NK-92 (cell line): ENCODE measurements around the gene NDUFA6.
"Not testable (repeated sequence)": the region's sequence is repeated elsewhere in the genome, so short reads cannot be mapped to it uniquely, and the experiment has no call there.

ENCODE experiments used
- DNase-seq: peaks from one replicate; lab custom pipeline; 2025; ENCODE audit not compliant: unreplicated experiment; lab: John Stamatoyannopoulos, UW

NDUFA6 gene

DNA sequence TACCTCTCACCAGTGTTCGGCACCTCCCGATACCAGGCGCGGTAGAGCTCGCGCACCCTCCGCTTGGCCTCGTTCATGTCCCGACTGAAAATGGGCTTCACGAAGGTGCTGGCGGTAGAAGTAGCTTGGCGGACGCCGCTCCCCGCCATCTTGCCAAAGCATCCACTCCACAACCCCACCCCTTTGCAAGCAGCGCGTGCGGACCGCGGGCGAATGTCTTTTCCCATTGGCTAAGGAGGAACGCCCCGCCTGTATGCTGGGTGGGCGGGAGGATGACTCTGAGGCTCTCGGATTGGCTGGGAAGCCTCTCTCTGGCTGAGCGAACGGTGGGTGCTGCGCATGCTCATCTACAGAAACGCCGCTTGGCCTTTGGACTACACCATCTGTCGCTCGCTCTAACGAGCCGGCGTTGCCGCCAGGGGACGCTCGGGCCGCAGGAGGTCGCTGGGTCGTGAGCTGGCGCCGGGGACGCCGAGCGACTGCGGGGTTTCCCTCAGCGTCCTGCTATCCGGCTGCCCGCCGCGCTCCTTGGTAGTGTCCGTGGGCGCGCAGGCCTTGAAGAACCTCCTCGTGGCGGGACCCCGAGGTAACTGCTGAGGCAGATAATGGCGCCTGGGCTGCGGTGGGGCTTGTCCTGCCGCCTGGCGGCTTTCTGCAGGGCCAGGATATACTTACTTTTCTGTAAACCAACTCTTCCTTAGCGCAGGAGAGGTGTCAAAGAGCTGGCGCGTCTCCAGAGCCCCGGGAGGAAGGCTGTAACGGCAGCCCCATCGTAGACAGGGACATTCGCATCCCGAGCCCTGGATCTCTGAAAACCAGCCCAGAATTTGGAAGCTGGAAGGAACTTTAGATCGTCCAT lies at the start of gene NDUFA6:
Gene NDUFA6 (minus strand): TSS at position 177 of the 859 bp plus-strand sequence. CDS start 28 bp downstream, at position 149.
- DNase-seq = peak; percentile 94

GRCh38 chr22:42140153-42140552 lies 49.6 kb upstream of the NDUFA6 start:
- not testable (repeated sequence) for DNase-seq

GRCh38 chr22:42139508-42139907 lies 48.9 kb upstream of the NDUFA6 start:
- DNase-seq = not testable (repeated sequence)

DNA sequence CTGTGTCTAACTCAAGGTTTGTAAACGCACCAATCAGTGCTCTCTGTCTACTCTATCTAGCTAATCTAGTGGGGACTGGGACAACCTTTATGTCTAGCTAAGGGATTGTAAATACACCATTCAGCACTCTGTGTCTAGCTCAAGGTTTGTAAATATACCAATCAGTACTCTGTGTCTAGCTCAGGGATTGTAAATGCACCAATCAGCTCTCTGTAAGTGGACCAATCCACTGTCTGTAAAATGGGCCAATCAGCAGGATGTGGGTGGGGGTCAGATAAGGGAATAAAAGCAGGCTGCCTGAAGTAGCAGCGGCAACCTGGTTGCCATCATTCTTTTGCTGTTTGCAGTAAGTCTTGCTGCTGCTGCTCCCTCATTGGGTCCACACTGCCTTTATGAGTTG lies 48.4 kb upstream of the NDUFA6 start:
- DNase-seq = no peak

DNA sequence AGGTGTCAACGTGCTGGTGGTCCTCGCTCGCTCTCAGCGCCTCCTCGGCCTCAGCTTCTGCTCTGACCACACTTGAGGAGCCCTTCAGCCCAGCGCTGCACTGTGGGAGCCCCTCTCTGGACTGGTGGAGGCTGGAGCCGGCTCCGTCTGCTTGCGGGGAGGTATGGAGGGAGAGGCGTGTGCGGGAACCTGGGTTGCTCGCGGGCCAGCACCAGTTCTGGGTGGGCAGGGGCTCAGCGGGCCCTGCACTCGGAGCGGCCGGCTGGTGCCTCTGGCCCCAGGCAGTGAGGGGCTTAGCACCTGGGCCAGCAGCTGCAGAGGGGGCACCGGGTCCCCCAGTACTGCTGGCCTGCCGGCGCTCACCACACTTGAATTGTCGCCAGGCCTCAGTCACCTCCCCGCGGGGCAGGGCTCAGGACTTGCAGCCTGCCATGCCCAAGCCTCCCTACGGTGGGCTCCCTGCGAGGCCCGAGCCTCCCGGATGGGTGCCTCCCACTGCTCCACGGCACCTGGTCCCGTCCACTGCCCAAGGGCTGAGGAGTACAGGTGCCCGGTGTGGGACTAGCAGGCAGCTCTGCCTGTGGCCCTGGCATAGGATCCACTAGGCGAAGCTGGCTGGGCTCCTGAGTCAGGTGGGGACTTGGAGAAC lies 47.7 kb upstream of the NDUFA6 start:
- no peak for DNase-seq

DNA sequence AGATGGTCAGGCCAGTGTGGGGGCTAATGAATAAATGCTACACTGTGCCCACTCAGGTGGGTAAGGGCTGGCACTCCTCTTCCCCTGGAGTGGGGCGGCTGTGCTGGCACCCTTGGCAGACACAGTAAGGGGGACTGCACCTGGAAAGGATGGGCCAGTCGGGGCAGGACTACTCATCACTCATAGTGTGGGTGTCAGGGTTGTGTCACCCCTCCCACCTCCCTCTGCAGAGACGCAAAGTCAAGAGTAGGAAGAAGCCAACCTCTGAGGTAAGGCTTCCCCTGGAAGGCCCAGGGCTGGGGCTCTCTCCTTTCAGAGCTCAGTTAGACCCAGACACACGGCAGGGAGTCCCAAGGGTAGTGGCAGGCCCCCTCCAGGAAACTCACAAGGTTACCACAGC lies 45.1 kb upstream of the NDUFA6 start:
- DNase-seq = not testable (repeated sequence)

GRCh38 chr22:42134100-42135020 lies 43.8 kb upstream of the NDUFA6 start:
- no peak for DNase-seq

GRCh38 chr22:42132457-42132856 lies 41.9 kb upstream of the NDUFA6 start:
- no peak for DNase-seq

GRCh38 chr22:42131562-42131961 lies 41.0 kb upstream of the NDUFA6 start:
- DNase-seq = no peak

DNA sequence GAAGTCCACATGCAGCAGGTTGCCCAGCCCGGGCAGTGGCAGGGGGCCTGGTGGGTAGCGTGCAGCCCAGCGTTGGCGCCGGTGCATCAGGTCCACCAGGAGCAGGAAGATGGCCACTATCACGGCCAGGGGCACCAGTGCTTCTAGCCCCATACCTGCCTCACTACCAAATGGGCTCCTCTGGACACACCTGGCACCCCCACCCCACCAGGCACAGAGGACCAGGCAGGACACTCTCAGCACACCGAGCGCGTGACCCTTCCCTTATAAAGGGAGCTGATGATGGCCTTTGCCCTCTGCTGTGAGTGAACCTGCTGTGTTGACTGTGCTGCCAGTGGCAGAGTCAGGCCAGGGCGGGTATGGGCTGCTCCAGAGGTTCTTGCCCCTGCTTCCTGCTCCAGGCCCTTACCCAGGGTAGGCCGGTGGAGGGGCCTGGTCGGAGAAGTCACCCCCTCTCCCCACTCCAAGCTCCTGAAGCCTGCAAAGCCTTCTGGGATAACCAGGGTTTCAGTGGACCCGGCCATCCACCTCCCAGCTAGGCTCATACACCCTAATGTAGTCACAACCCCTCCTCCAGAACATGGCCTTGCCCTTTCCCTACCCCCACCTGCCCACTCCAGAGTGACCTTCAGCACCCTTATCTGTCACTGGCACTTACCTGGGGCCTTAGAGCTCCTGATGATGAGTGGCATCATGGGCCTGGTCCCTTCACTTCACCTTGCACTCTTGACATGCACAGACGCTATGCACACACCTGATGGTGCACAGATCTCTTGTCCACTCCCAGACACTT lies 40.3 kb upstream of the NDUFA6 start, which contains the start of gene CYP2D6:
Gene CYP2D6 (minus strand): TSS at position 172 of the 793 bp plus-strand sequence. CDS start 19 bp downstream, at position 153.
- DNase-seq = not testable (repeated sequence)

GRCh38 chr22:42130182-42130581 lies 39.6 kb upstream of the NDUFA6 start:
- DNase-seq = not testable (repeated sequence)

- not testable (repeated sequence) for DNase-seq
These were observed 38.5 kb upstream of the NDUFA6 start for GRCh38 chr22:42128776-42129694.

- DNase-seq = not testable (repeated sequence)
These were observed 37.4 kb upstream of the NDUFA6 start for GRCh38 chr22:42128007-42128406.

DNA sequence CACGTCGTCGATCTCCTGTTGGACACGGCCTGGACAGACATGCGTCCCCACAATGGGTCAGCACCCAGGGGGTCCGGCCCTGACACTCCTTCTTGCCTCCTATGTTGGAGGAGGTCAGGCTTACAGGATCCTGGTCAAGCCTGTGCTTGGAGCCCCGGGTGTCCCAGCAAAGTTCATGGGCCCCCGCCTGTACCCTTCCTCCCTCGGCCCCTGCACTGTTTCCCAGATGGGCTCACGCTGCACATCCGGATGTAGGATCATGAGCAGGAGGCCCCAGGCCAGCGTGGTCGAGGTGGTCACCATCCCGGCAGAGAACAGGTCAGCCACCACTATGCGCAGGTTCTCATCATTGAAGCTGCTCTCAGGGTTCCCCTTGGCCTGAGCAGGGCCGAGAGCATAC lies 37.0 kb upstream of the NDUFA6 start:
- no peak for DNase-seq

DNA sequence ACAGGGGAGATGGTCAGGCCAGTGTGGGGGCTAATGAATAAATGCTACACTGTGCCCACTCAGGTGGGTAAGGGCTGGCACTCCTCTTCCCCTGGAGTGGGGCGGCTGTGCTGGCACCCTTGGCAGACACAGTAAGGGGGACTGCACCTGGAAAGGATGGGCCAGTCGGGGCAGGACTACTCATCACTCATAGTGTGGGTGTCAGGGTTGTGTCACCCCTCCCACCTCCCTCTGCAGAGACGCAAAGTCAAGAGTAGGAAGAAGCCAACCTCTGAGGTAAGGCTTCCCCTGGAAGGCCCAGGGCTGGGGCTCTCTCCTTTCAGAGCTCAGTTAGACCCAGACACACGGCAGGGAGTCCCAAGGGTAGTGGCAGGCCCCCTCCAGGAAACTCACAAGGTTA lies 33.0 kb upstream of the NDUFA6 start:
- not testable (repeated sequence) for DNase-seq

DNA sequence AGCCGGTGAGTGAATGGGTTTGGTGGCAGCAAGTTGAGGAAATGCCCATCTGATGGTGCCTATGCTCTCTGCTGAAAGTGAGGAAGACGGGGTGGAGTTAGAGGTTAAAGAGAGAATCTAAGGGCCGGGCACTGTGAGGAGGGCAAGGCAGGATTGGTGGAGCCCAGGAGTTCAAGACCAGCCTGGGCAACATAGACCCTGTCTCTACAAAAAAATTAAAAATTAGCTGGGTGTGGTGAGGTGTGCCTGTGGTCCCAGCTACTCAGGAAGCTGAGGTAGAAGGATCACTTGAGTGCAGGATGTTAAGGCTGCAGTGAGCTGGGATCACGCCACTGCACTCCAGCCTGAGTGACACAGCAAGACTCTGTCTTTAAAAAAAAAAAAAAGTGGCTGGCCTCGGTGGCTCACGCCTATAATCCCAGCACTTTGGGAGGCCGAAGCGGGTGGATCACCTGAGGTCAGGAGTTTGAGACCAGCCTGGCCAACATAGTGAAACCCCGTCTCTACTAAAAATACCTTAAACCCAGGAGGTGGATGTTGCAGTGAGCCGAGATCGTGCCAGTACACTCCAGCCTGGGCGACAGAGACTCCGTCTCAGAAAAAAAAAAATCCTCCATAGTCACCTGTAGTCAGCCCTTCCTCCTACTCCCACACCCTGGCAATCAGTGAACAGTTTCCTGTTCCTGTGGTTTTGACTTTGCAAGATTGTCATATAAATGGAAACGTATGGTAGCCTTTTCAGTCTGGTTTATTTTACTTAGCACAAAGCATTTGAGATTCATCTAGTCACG lies 29.9 kb upstream of the NDUFA6 start:
- DNase-seq = not testable (repeated sequence)

GRCh38 chr22:42116848-42117424 lies 26.4 kb upstream of the NDUFA6 start:
- DNase-seq = no peak

GRCh38 chr22:42115420-42115830 lies 24.9 kb upstream of the NDUFA6 start:
- not testable (repeated sequence) for DNase-seq
